Stimulated activated naive CD4-positive, alpha-beta T cell treated with Interleukin-2 at 50 U/mL for 16 hours (primary cell): ENCODE data around the gene CERK.
"Not testable (repeated sequence)": the region's sequence is repeated elsewhere in the genome, so short reads cannot be mapped to it uniquely, and the experiment has no call there.

Experiments used
- DNase-seq: peaks from one replicate; lab custom pipeline; 2025; lab: John Stamatoyannopoulos, UW

Gene CERK

GRCh38 chr22:46661221-46661851 lies 76.7 kb downstream of the CERK start:
- DNase-seq = peak; percentile 58

GRCh38 chr22:46660604-46661201 lies 77.3 kb downstream of the CERK start:
- peak; percentile 17 for DNase-seq

GRCh38 chr22:46659791-46660186 lies 78.3 kb downstream of the CERK start:
- no peak for DNase-seq

- no peak for DNase-seq
Measured at GRCh38 chr22:46659059-46659790, 78.8 kb downstream of the CERK start.

GRCh38 chr22:46657996-46658947 lies 79.8 kb downstream of the CERK start:
- DNase-seq = no peak

GRCh38 chr22:46657655-46657953 lies 80.4 kb downstream of the CERK start:
- no peak for DNase-seq

- DNase-seq = no peak
Measured at GRCh38 chr22:46656856-46657654, 81.0 kb downstream of the CERK start.

GRCh38 chr22:46655861-46656608 lies 82.0 kb downstream of the CERK start:
- DNase-seq = no peak

- DNase-seq = no peak
Measured at GRCh38 chr22:46654927-46655595, 83.0 kb downstream of the CERK start.

GRCh38 chr22:46654426-46654825 lies 83.6 kb downstream of the CERK start:
- no peak for DNase-seq

GRCh38 chr22:46653596-46653995 lies 84.5 kb downstream of the CERK start:
- DNase-seq = peak; percentile 14

- DNase-seq = no peak
Measured at GRCh38 chr22:46652847-46653331, 85.2 kb downstream of the CERK start.

- no peak for DNase-seq
Measured at GRCh38 chr22:46652081-46652846, 85.8 kb downstream of the CERK start.

GRCh38 chr22:46651316-46651715 lies 86.7 kb downstream of the CERK start:
- no peak for DNase-seq

- DNase-seq = no peak
Measured at GRCh38 chr22:46650078-46650810, 87.8 kb downstream of the CERK start.

- DNase-seq = no peak
Measured at GRCh38 chr22:46649141-46650077, 88.6 kb downstream of the CERK start.

- DNase-seq = not testable (repeated sequence)
Measured at GRCh38 chr22:46648225-46648820, 89.7 kb downstream of the CERK start.
